OCI-LY1 (cell line): ENCODE measurements around the gene NALCN.

ENCODE experiments used
- CTCF ChIP-seq: fragments of 200-600 bp; sonication (generic), shearing (Covaris generic); IDR thresholded peaks from 2 replicates; pipeline ENCODE4 v1.5.1; 2017; ENCODE audit warnings: mild to moderate bottlenecking, antibody characterized with exemption, low read length, moderate library complexity, mixed read lengths
- EZH2 ChIP-seq: fragments of 200-600 bp; sonication (generic), shearing (Covaris generic); IDR thresholded peaks from 2 replicates; pipeline ENCODE4 v1.8.0; 2017; ENCODE audit warnings: borderline replicate concordance, mixed run types, mild to moderate bottlenecking, antibody characterized with exemption, low read length, moderate library complexity, mixed read lengths

- no peak for TF ChIP-seq CTCF
- TF ChIP-seq EZH2, result no peak
Measured at GRCh38 chr13:101416181-101417042, at the start of gene NALCN.
